H9 (cell line): Measurements from ENCODE around the gene CHN2. TPM values are rescaled to one million over a fixed set of nuclear protein-coding genes. Genes with fewer than 3 reads are reported as not detected.

Experiments used
- DNase-seq: peaks from one replicate; pipeline ENCODE4 v3.0.0-alpha.2; 2017
- H2AFZ ChIP-seq: one replicate; pipeline ENCODE4 v1.6.1; 2013; ENCODE audit warnings: mild to moderate bottlenecking, low read length, control low read depth, moderate library complexity
- H2AK5ac ChIP-seq: 2 replicates; pipeline ENCODE4 v1.6.1; 2013; ENCODE audit warnings: low read length, control low read depth, mixed read lengths; ENCODE audit not compliant: insufficient read length
- H2BK120ac ChIP-seq: one replicate; pipeline ENCODE4 v1.6.1; 2013; ENCODE audit warnings: low read depth, mild to moderate bottlenecking, low read length, control low read depth, inconsistent platforms; ENCODE audit not compliant: poor library complexity, severe bottlenecking
- H2BK12ac ChIP-seq: 2 replicates; pipeline ENCODE4 v1.6.1; 2013; ENCODE audit warnings: low read length, control low read depth, mixed read lengths, low read depth; ENCODE audit not compliant: insufficient read length
- H2BK15ac ChIP-seq: 2 replicates; pipeline ENCODE4 v1.6.1; 2013; ENCODE audit warnings: low read depth, low read length, control low read depth
- H2BK20ac ChIP-seq: one replicate; pipeline ENCODE4 v1.6.1; 2013; ENCODE audit warnings: low read depth, mild to moderate bottlenecking, low read length, control low read depth, inconsistent platforms; ENCODE audit not compliant: poor library complexity, severe bottlenecking
- H2BK5ac ChIP-seq: 2 replicates; pipeline ENCODE4 v1.6.1; 2013; ENCODE audit warnings: low read length, control low read depth, mixed read lengths; ENCODE audit not compliant: insufficient read length
- H3K14ac ChIP-seq: 2 replicates; pipeline ENCODE4 v1.6.1; 2013; ENCODE audit warnings: low read length, control low read depth; ENCODE audit not compliant: insufficient read depth
- H3K18ac ChIP-seq: 2 replicates; pipeline ENCODE4 v1.6.1; 2013; ENCODE audit warnings: low read depth, mild to moderate bottlenecking, mixed read lengths, low read length, control low read depth; ENCODE audit not compliant: insufficient read length
- H3K23ac ChIP-seq: 2 replicates; pipeline ENCODE4 v1.6.1; 2013; ENCODE audit warnings: low read length, control low read depth, mixed read lengths, low read depth; ENCODE audit not compliant: insufficient read length
- H3K23me2 ChIP-seq: 2 replicates; pipeline ENCODE4 v1.6.1; 2013; ENCODE audit warnings: low read depth, mild to moderate bottlenecking, mixed read lengths, low read length, control low read depth; ENCODE audit not compliant: insufficient read length, poor library complexity, severe bottlenecking
- H3K27ac ChIP-seq: 2 replicates; pipeline ENCODE4 v1.5.1; 2013; ENCODE audit warnings: low read length, control low read depth, mixed read lengths, low read depth; ENCODE audit not compliant: insufficient read length
- H3K27me3 ChIP-seq: 2 replicates; pipeline ENCODE4 v1.6.1; 2013; ENCODE audit warnings: low read length, control low read depth, inconsistent platforms; ENCODE audit not compliant: insufficient read depth
- H3K4ac ChIP-seq: 2 replicates; pipeline ENCODE4 v1.6.1; 2013; ENCODE audit warnings: low read depth, mild to moderate bottlenecking, control low read depth, inconsistent platforms, low read length, moderate library complexity
- H3K4me1 ChIP-seq: 2 replicates; pipeline ENCODE4 v1.6.1; 2013; ENCODE audit warnings: low read length, control low read depth, inconsistent platforms; ENCODE audit not compliant: insufficient read depth
- H3K4me2 ChIP-seq: 2 replicates; pipeline ENCODE4 v1.6.1; 2013; ENCODE audit warnings: low read length, control low read depth, mixed read lengths; ENCODE audit not compliant: insufficient read length, insufficient read depth
- H3K56ac ChIP-seq: 2 replicates; pipeline ENCODE4 v1.6.1; 2013; ENCODE audit warnings: low read depth, mild to moderate bottlenecking, mixed read lengths, low read length, control low read depth; ENCODE audit not compliant: insufficient read length
- H3K79me1 ChIP-seq: 2 replicates; pipeline ENCODE4 v1.6.1; 2013; ENCODE audit warnings: low read depth, mild to moderate bottlenecking, moderate library complexity, low read length, control low read depth, inconsistent platforms; ENCODE audit not compliant: insufficient read depth, poor library complexity, severe bottlenecking
- H3K79me2 ChIP-seq: 2 replicates; pipeline ENCODE4 v1.6.1; 2013; ENCODE audit warnings: low read length, control low read depth, inconsistent platforms; ENCODE audit not compliant: insufficient read depth
- H3K9ac ChIP-seq: 2 replicates; pipeline ENCODE4 v1.6.1; 2013; ENCODE audit warnings: low read length, control low read depth, mixed read lengths; ENCODE audit not compliant: insufficient read length; ENCODE audit errors: extremely low read depth
- H3K9me3 ChIP-seq: one replicate; pipeline ENCODE4 v1.6.1; 2013; ENCODE audit warnings: low read depth, low read length, inconsistent platforms; ENCODE audit not compliant: control insufficient read depth
- H3T11ph ChIP-seq: one replicate; pipeline ENCODE4 v1.6.1; 2013; ENCODE audit warnings: mild to moderate bottlenecking, low read length, control low read depth, inconsistent platforms
- H4K20me1 ChIP-seq: one replicate; pipeline ENCODE4 v1.6.1; 2013; ENCODE audit not compliant: control insufficient read depth, insufficient read length, insufficient read depth
- H4K5ac ChIP-seq: 2 replicates; pipeline ENCODE4 v1.6.1; 2013; ENCODE audit warnings: low read depth, mild to moderate bottlenecking, mixed read lengths, low read length, control low read depth; ENCODE audit not compliant: insufficient read length
- H4K8ac ChIP-seq: replicated peaks from 2 replicates; pipeline ENCODE4 v1.6.1; 2013; ENCODE audit warnings: low read length, control low read depth, mixed read lengths, low read depth; ENCODE audit not compliant: insufficient read length
- H4K91ac ChIP-seq: 2 replicates; pipeline ENCODE4 v1.6.1; 2013; ENCODE audit warnings: low read depth, mild to moderate bottlenecking, moderate library complexity, mixed read lengths, low read length, control low read depth; ENCODE audit not compliant: insufficient read length
- H3K27ac Mint-ChIP-seq, 3 experiments: 2 replicates in 2 of 3; 3 replicates in 1 of 3; pipeline ENCODE4 v1.8.0; 2020 to 2021; ENCODE audit warnings: mixed read lengths in 3 of 3, mild to moderate bottlenecking in 1 of 3, moderate library complexity in 1 of 3
- H3K27me3 Mint-ChIP-seq: 2 replicates; pipeline ENCODE4 v1.8.0; 2021; ENCODE audit warnings: low read depth, mild to moderate bottlenecking, moderate library complexity, mixed read lengths
- H3K36me3 Mint-ChIP-seq, 3 experiments: 2 replicates in 2 of 3; 3 replicates in 1 of 3; pipeline ENCODE4 v1.8.0; 2020 to 2021; ENCODE audit warnings: low read depth in 3 of 3, mixed read lengths in 3 of 3; ENCODE audit not compliant: insufficient read depth in 1 of 3
- H3K4me1 Mint-ChIP-seq, 2 experiments: 2 replicates each; pipeline ENCODE4 v1.8.0; 2020; ENCODE audit warnings: mixed read lengths in 2 of 2
- H3K4me3 Mint-ChIP-seq, 2 experiments: 2 replicates in 1 of 2; 3 replicates in 1 of 2; pipeline ENCODE4 v1.8.0; 2020 to 2021; ENCODE audit warnings: mild to moderate bottlenecking in 2 of 2, mixed read lengths in 2 of 2, moderate library complexity in 1 of 2
- H3K9me3 Mint-ChIP-seq, 2 experiments: 2 replicates in 1 of 2; 3 replicates in 1 of 2; pipeline ENCODE4 v1.8.0; 2020; ENCODE audit warnings: mild to moderate bottlenecking in 2 of 2, mixed read lengths in 2 of 2, moderate library complexity in 1 of 2
- WGBS: extraction: QIAGEN DNeasy Blood & Tissue Kit; methylation state at CpG from one replicate; pipeline ENCODE4 v1.1.7; 2013; ENCODE audit warnings: missing lambda C conversion rate, low lambda C conversion rate, mixed read lengths; ENCODE audit not compliant: insufficient read length; ENCODE audit errors: extremely low coverage; 5-methylcytosine and 5-hydroxymethylcytosine counted together
- total RNA-seq: library from RNA; stranded (reverse); gene quantifications from 2 replicates; pipeline ENCODE4 v1.2.1, GENCODE V29; 2021
- TF ChIP-seq, protein P1 (sequence below): fragments of 200-600 bp; sonication (generic); conservative IDR thresholded peaks from 3 replicates; pipeline ENCODE4 v1.8.0; 2021; ENCODE audit warnings: antibody characterized with exemption, mild to moderate bottlenecking

CHN2 gene
- total RNA-seq, 1 experiment from 2014 or later = 3.3 TPM

DNA sequence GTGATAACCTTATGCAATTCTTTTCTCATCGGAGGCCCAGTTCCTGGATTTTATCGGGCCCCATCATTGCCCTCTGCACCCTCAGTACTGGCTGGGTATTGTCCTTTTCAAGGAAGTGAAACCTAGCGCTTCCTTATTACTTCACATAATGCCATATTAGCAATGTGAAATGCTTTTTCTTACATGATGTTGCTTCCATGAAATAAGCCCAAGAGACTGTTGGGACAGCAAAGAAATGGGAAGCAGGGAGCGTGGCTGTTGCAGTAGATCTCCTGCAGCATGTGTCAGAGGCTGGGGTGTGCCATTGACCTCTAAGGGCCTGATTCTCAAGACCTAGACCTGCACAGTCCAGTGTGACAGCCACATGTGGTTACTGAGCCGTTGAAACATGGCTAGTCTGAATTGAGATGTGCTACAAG lies 8.1 kb downstream of the CHN2 start:
- Histone ChIP-seq H3T11ph (no peak overlapping the region), H3K9ac (no peak overlapping the region), H3K79me2 (no peaks in the 10 kb centered on the region), H4K20me1 (no peaks in the 10 kb centered on the region), H3K27me3 (no peaks in the 10 kb centered on the region), H3K18ac (no peak overlapping the region), H4K91ac (no peak overlapping the region), H2BK5ac (no peak overlapping the region), H3K23me2 (no peaks in the 10 kb centered on the region), H3K56ac (no peak overlapping the region), H3K4me1 (peaks cover 3% of the 10 kb centered on the region; the same call in 1 of the 2 replicates), H2BK12ac (no peak overlapping the region), H3K23ac (no peak overlapping the region), H3K4ac (no peak overlapping the region), H3K79me1 (no peaks in the 10 kb centered on the region), H2AFZ (no peak overlapping the region), H2AK5ac (no peak overlapping the region), H3K9me3 (no peaks in the 10 kb centered on the region), H2BK15ac (no peak overlapping the region), H2BK20ac (no peak overlapping the region), H3K4me2 (no peak overlapping the region), H2BK120ac (no peak overlapping the region), H4K5ac (no peak overlapping the region), H3K14ac (no peak overlapping the region), H4K8ac (no peak overlapping the region), H3K27ac (no peak overlapping the region)
- Mint-ChIP-seq H3K27me3 (peaks cover 18% of the 10 kb centered on the region), H3K27ac (no peak overlapping the region), H3K4me1 (peaks cover 12 to 18% of the 10 kb centered on the region in 2 experiments), H3K36me3 (no peaks in the 10 kb centered on the region), H3K9me3 (no peaks in the 10 kb centered on the region), H3K4me3 (no peak overlapping the region)
- TF ChIP-seq, protein P1, sequence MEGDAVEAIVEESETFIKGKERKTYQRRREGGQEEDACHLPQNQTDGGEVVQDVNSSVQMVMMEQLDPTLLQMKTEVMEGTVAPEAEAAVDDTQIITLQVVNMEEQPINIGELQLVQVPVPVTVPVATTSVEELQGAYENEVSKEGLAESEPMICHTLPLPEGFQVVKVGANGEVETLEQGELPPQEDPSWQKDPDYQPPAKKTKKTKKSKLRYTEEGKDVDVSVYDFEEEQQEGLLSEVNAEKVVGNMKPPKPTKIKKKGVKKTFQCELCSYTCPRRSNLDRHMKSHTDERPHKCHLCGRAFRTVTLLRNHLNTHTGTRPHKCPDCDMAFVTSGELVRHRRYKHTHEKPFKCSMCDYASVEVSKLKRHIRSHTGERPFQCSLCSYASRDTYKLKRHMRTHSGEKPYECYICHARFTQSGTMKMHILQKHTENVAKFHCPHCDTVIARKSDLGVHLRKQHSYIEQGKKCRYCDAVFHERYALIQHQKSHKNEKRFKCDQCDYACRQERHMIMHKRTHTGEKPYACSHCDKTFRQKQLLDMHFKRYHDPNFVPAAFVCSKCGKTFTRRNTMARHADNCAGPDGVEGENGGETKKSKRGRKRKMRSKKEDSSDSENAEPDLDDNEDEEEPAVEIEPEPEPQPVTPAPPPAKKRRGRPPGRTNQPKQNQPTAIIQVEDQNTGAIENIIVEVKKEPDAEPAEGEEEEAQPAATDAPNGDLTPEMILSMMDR = no peak
- DNase-seq = no peak
- WGBS = no CpG with 5 or more reads among the region's 5 CpGs
